Heart left ventricle (tissue), 16 donors: ENCODE data around the gene ALG9. TPM values are rescaled to one million over a fixed set of nuclear protein-coding genes. Genes with fewer than 3 reads are reported as not detected.

ENCODE experiments used
- ATAC-seq, 4 donors: fragments of 200-7000 bp; cut with Tn5 transposase; one replicate each; pipeline ENCODE4 v1.9.1; 2020 to 2022; ENCODE audit warnings: moderate library complexity in 4 of 4, mild to moderate bottlenecking in 3 of 4, moderate number of reproducible peaks in 1 of 4
- DNase-seq, 5 donors: peaks; one replicate each; pipeline ENCODE4 v3.0.0-alpha.2; 2020
- H3K27ac ChIP-seq, 12 donors: fragments of 200-600 bp; sonication (generic) in 4 of 12; one replicate each; pipeline versions ENCODE4 v1.5.0 to v1.8.0; 2016 to 2022; ENCODE audit warnings: mild to moderate bottlenecking in 2 of 12
- H3K27me3 ChIP-seq, 9 donors: fragments of 200-600 bp; sonication (generic) in 2 of 9; one replicate each; pipeline versions ENCODE4 v1.5.1 to v1.8.0; 2016 to 2022; ENCODE audit warnings: mild to moderate bottlenecking in 3 of 9
- H3K36me3 ChIP-seq, 9 donors: fragments of 200-600 bp; sonication (generic) in 2 of 9; one replicate each; pipeline versions ENCODE4 v1.5.0 to v1.8.0; 2018 to 2022; ENCODE audit warnings: mild to moderate bottlenecking in 2 of 9
- H3K4me1 ChIP-seq, 12 donors: fragments of 200-600 bp; sonication (generic) in 4 of 12; one replicate each; pipeline versions ENCODE4 v1.5.0 to v1.8.0; 2016 to 2022; ENCODE audit warnings: mild to moderate bottlenecking in 3 of 12
- H3K4me3 ChIP-seq, 12 donors: fragments of 200-600 bp; sonication (generic) in 4 of 12; one replicate each; pipeline versions ENCODE4 v1.5.0 to v1.8.0; 2017 to 2022; ENCODE audit warnings: mild to moderate bottlenecking in 9 of 12, moderate library complexity in 4 of 12
- H3K9me3 ChIP-seq, 12 donors: fragments of 200-600 bp; sonication (generic) in 4 of 12; one replicate each; pipeline versions ENCODE4 v1.5.0 to v1.8.0; 2016 to 2022; ENCODE audit warnings: mild to moderate bottlenecking in 1 of 12
- POLR2A ChIP-seq, 2 donors: fragments of 450-650 bp; IDR thresholded peaks; one replicate each; pipeline ENCODE4 v1.6.1; 2017; ENCODE audit warnings: antibody characterized with exemption in 2 of 2, mild to moderate bottlenecking in 2 of 2, moderate library complexity in 2 of 2
- WGBS, 4 donors: extraction: QIAGEN DNeasy Blood & Tissue Kit in 2 of 4; methylation state at CpG; one replicate each; pipeline versions ENCODE4 v1.1.5 to v1.1.7; 2013 to 2018; 5-methylcytosine and 5-hydroxymethylcytosine counted together
- intact Hi-C, 10 donors: fragments of 100-400 bp; cut with DNase I; formaldehyde crosslinking; loops; one replicate each; pipeline versions ENCODE4 v1.11.1 to v1.14.2; 2022
- polyA plus RNA-seq, 2 donors: library from polyadenylated mRNA; stranded (reverse); fragments of 200-250 nt; gene quantifications; one replicate each; pipeline ENCODE4 v1.2.3, GENCODE V29; 2013
- total RNA-seq, 9 donors: library from RNA; depleted of rRNA in 2 of 9; stranded (reverse); fragments of >200 nt in 2 of 9; fragmentation: NEBNext Ultra II Directional in 3 of 9; extraction: Animal tissue kit (Norgen Biotek cat#: 25700) in 3 of 9; gene quantifications; one replicate each; pipeline versions ENCODE4 v1.1.0 to v1.2.4, GENCODE V29; 2016 to 2023
- TF ChIP-seq, protein P1 (sequence below), 12 donors: fragments of 200-600 bp; sonication (generic) in 4 of 12; IDR thresholded peaks; one replicate each; pipeline versions ENCODE4 v1.5.0 to v1.8.0; 2018 to 2022; ENCODE audit warnings: antibody characterized with exemption in 12 of 12, mild to moderate bottlenecking in 5 of 12
- donor health status: ischemic (EF 13 %, LVEDD 7.1; RV severe dilation, severe dysfunction).
- donor health status: healthy with polysubstance abuse.
- donor health status: DM: no; HTN: yes; CAD: no.
- donor health status: DM: no; HTN: no; CAD: no.
- donor health status: ischemic (EF 25% LVEDD 6.9; RV normal size, moderate dysfunction).
- donor health status: ischemic (EF 25% LVEDD 5.7; RV mildly dilated, moderate dysfunction).
- donor health status: healthy.
- donor health status: DM: yes; HTN: yes; CAD: no.
- donor health status: ischemic (EF 35%, LVEDD 5.7; RV mildly dilated, moderate dysfunction).
- donor health status: nonischemic (EF 11% LVEDD 7.7; RV severe dilation, severe dysfunction).
- donor health status: DM: yes; HTN: yes; CAD: no.
- donor health status: PGD.
- donor health status: ischemic (EF 29% LVEDD 5.4; RV normal size, mild dysfunction).
- donor health status: nonischemic (EF 23%, LVEDD 6.1; RV moderate dilation, normal function).

ALG9 gene
- total and polyA plus RNA-seq, 11 donors = 13.5 to 26.5 (median 17.6) TPM

GRCh38 chr11:111870522-111870885 is 877 bp downstream of the ALG9 start:
- DNase-seq (no peak), ATAC-seq (no peak)
- peaks cover 0 to 50% (median 41%) of the 10 kb centered on the region in 9 donors for H3K36me3 ChIP-seq
- intact Hi-C loops = loop anchor here in 7 of 10 donors (5.0 to 10.0 kb wide), 3 partner anchors 107 to 214 kb away; partner anchors contain the start of genes SDHD (in 5 of the 7) and TIMM8B (in 5 of the 7)
- peak overlapping the region; percentile 70 to 100 (median 86) for H3K4me3 ChIP-seq
- no peaks in the 10 kb centered on the region for H3K27me3 ChIP-seq
- H3K9me3 ChIP-seq = no peaks in the 10 kb centered on the region
- H3K27ac ChIP-seq = peak overlapping the region in 11 of 12 donors; percentile 84 to 94 (median 90)
- peaks cover 0 to 23% (median 11%) of the 10 kb centered on the region in 12 donors for H3K4me1 ChIP-seq
- TF ChIP-seq POLR2A (IDR thresholded peaks at IDR 0.05) = no peak
- TF ChIP-seq, protein P1, sequence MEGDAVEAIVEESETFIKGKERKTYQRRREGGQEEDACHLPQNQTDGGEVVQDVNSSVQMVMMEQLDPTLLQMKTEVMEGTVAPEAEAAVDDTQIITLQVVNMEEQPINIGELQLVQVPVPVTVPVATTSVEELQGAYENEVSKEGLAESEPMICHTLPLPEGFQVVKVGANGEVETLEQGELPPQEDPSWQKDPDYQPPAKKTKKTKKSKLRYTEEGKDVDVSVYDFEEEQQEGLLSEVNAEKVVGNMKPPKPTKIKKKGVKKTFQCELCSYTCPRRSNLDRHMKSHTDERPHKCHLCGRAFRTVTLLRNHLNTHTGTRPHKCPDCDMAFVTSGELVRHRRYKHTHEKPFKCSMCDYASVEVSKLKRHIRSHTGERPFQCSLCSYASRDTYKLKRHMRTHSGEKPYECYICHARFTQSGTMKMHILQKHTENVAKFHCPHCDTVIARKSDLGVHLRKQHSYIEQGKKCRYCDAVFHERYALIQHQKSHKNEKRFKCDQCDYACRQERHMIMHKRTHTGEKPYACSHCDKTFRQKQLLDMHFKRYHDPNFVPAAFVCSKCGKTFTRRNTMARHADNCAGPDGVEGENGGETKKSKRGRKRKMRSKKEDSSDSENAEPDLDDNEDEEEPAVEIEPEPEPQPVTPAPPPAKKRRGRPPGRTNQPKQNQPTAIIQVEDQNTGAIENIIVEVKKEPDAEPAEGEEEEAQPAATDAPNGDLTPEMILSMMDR (IDR thresholded peaks at IDR 0.05) = no peak

DNA sequence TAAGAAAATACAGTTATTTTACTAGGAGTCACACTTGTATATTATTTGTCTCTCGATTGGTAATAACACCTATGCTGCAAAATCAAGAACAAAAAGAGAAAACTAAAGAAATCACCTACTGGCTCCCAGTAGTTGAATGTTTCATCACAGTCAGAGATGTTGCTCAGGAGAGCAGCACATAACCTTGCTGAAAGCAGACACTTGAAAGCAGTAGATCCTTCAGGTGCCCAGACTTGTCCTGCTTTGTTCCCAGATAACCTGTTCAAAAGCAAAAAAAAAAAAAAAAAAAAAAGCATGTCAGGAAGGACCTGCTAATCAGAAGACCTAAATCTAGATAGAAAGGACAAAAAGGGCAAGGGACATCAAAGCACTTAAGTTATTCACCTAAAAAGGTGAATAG is 1.3 kb downstream of the ALG9 start:
- 89 to 97% (median 93%) methylated on average over 1 of the region's 1 CpG for WGBS, 4 donors
- TF ChIP-seq, protein P1 (IDR thresholded peaks at IDR 0.05) = no peak
- TF ChIP-seq POLR2A (IDR thresholded peaks at IDR 0.05) = no peak
- intact Hi-C loops = loop anchor here in 7 of 10 donors (5.0 to 10.0 kb wide), 3 partner anchors 107 to 215 kb away; partner anchors contain the start of genes SDHD (in 5 of the 7) and TIMM8B (in 5 of the 7)
- Histone ChIP-seq H3K27me3 (no peaks in the 10 kb centered on the region), H3K4me1 (peaks cover 0 to 23% (median 11%) of the 10 kb centered on the region in 12 donors), H3K36me3 (peaks cover 0 to 50% (median 41%) of the 10 kb centered on the region in 9 donors), H3K27ac (peak overlapping the region in 2 of 12 donors; percentile 90 to 93), H3K9me3 (no peaks in the 10 kb centered on the region), H3K4me3 (peak overlapping the region in 8 of 12 donors; percentile 74 to 94 (median 86))
- no peak for ATAC-seq
- DNase-seq = no peak

- intact Hi-C loops = no loop called here
- Histone ChIP-seq H3K9me3 (no peaks in the 10 kb centered on the region), H3K27me3 (no peaks in the 10 kb centered on the region), H3K4me1 (no peaks in the 10 kb centered on the region), H3K36me3 (peaks cover 0 to 100% (median 92%) of the 10 kb centered on the region in 9 donors), H3K4me3 (no peak overlapping the region), H3K27ac (no peak overlapping the region)
- TF ChIP-seq, protein P1 (IDR thresholded peaks at IDR 0.05) = no peak
- TF ChIP-seq POLR2A (IDR thresholded peaks at IDR 0.05) = no peak
- ATAC-seq (no peak), DNase-seq (no peak)
- 90 to 96% (median 95%) methylated on average over 3 of the region's 3 CpGs for WGBS, 4 donors
Measured at GRCh38 chr11:111860257-111860656, 11.1 kb downstream of the ALG9 start.

DNA sequence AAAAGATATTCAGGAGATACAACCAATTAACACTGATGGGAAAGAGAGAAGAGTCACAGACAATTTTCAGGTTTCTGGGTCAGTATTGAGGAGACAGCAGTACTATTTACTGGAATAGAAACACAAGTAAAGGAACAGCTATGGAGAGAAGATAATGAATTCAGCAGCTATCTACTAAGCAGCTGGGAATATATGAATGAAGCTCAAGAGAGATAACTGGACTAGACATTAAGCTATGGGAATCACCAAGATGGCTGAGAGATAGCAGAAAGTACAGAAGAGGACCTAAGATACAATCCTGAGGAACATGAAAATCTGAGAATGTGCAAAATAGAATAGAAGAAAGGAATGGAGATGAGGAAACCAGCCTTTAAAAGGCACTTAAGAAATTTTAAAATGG is 15.9 kb downstream of the ALG9 start:
- no peak overlapping the region for H3K4me3 ChIP-seq
- no peak overlapping the region for H3K27ac ChIP-seq
- H3K36me3 ChIP-seq = peaks cover 0 to 100% (median 90%) of the 10 kb centered on the region in 9 donors
- no peak for DNase-seq
- intact Hi-C loops = no loop called here
- H3K9me3 ChIP-seq = no peaks in the 10 kb centered on the region
- no peaks in the 10 kb centered on the region for H3K4me1 ChIP-seq
- no peak for ATAC-seq
- TF ChIP-seq, protein P1 (IDR thresholded peaks at IDR 0.05) = no peak
- TF ChIP-seq POLR2A (IDR thresholded peaks at IDR 0.05) = no peak
- no peaks in the 10 kb centered on the region for H3K27me3 ChIP-seq
